Testis (tissue), 2 donors: ENCODE results near the gene ATP6V1B1.

ENCODE experiments used
- CTCF ChIP-seq, 3 experiments: fragments of 450-650 bp in 2 of 3; fragments of 200-600 bp in 1 of 3; sonication (generic) in 1 of 3; IDR thresholded peaks; one replicate each; pipeline ENCODE4 v1.5.1; 2016 to 2019; ENCODE audit warnings: antibody characterized with exemption in 3 of 3, mild to moderate bottlenecking in 2 of 3, moderate library complexity in 1 of 3
- POLR2A ChIP-seq: fragments of 450-650 bp; IDR thresholded peaks from one replicate; pipeline ENCODE4 v1.6.1; 2017; ENCODE audit warnings: antibody characterized with exemption, mild to moderate bottlenecking, moderate library complexity

- TF ChIP-seq CTCF (IDR thresholded peaks at IDR 0.05), result no peak
- no peak for TF ChIP-seq POLR2A
These were observed 51.7 kb downstream of the ATP6V1B1 start for GRCh38 chr2:70987386-70987785.
